Lower leg skin (tissue), 3 donors: Measurements from ENCODE around the gene TBC1D9.

Source experiments
- POLR2A ChIP-seq, 2 donors: fragments of 450-650 bp; IDR thresholded peaks; one replicate each; pipeline ENCODE4 v1.6.1; 2016 to 2017; ENCODE audit warnings: antibody characterized with exemption in 2 of 2, mild to moderate bottlenecking in 1 of 2, moderate library complexity in 1 of 2
- TF ChIP-seq, protein P1 (sequence below), 3 donors: fragments of 450-650 bp; IDR thresholded peaks; one replicate each; pipeline ENCODE4 v1.5.1; 2016; ENCODE audit warnings: antibody characterized with exemption in 3 of 3, mild to moderate bottlenecking in 3 of 3, moderate library complexity in 2 of 3

DNA sequence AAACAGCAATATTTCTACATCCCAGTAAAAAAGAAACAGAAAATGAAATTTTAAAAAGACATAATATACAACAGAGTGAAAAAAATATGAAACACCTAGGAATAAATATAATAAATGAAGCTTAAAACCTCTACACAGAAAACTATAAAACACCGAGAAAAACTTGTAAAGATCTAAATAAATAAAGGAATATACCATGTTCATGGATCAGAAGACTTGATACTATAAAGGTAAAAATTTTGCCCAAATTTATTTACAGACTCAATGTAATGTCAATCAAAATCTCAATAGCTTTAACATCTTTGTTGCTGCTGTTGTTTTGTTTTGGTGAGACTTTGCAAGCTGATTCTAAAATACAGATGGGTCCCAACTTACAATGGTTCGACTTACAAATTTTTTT lies 5.7 kb downstream of the TBC1D9 start:
- TF ChIP-seq POLR2A (IDR thresholded peaks at IDR 0.05) = no peak
- TF ChIP-seq, protein P1, sequence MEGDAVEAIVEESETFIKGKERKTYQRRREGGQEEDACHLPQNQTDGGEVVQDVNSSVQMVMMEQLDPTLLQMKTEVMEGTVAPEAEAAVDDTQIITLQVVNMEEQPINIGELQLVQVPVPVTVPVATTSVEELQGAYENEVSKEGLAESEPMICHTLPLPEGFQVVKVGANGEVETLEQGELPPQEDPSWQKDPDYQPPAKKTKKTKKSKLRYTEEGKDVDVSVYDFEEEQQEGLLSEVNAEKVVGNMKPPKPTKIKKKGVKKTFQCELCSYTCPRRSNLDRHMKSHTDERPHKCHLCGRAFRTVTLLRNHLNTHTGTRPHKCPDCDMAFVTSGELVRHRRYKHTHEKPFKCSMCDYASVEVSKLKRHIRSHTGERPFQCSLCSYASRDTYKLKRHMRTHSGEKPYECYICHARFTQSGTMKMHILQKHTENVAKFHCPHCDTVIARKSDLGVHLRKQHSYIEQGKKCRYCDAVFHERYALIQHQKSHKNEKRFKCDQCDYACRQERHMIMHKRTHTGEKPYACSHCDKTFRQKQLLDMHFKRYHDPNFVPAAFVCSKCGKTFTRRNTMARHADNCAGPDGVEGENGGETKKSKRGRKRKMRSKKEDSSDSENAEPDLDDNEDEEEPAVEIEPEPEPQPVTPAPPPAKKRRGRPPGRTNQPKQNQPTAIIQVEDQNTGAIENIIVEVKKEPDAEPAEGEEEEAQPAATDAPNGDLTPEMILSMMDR (IDR thresholded peaks at IDR 0.05) = no peak
